ENCODE measurements around the gene TBC1D4. TPM values are rescaled to one million over a fixed set of nuclear protein-coding genes. Genes with fewer than 3 reads are reported as not detected.
A peak's percentile ranks its signal among the peaks of the same experiment; 100 is the strongest.

Gene TBC1D4
- total RNA-seq, 1 donor from 2014 or later: 25.6 TPM

DNA sequence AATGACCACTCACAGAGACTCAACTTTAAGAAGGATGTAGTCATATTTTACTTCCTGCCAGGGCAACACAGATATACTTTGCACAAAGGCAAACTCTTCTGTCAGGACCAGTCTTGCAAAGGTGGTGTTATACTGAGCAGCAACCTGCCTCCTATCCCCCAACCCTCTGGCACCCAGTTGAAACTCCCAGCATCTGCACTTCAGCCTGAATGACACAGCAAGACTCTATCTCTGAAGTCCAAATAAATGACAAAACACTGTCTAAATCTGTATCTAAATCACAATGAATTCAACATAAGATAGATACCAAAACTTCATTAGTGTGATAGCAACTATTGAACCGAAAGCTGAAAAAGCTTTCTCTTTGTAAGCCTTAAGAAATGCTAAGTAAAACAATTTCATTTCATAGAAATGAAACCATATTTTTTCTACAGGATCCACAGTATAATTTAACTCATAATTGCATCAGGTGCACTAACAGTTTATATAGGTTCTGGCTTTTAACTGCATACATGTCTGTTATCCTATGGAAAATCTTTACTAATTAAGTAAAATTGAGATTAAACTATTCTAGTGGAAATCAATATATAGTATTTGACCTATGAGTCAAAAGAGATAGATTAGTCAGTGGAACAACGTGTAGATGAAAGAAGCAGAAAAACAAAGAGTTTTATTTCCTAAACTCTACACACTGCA, 163.7 kb downstream of the TBC1D4 start:
- Histone ChIP-seq H4K20me1 (ENCODE audit: insufficient read depth, low read length) (no peaks in the 10 kb centered on the region), H3K9me3 (ENCODE audit: insufficient read depth, low read depth, low read length) (no peaks in the 10 kb centered on the region), H2AFZ (ENCODE audit: low read depth, low read length) (no peak overlapping the region), H3K4me2 (ENCODE audit: low read length) (no peak overlapping the region), H3K9ac (ENCODE audit: low read length) (no peak overlapping the region), H3K4me3 (ENCODE audit: insufficient read depth, low read depth, low read length) (no peak overlapping the region), H3K27me3 (ENCODE audit: insufficient read depth, low read length) (no peaks in the 10 kb centered on the region), H3K36me3 (ENCODE audit: insufficient read depth, low read length) (no peaks in the 10 kb centered on the region), H3K79me2 (ENCODE audit: insufficient read depth, low read length) (no peaks in the 10 kb centered on the region), H3K27ac (ENCODE audit: low read depth, low read length) (no peak overlapping the region), H3K4me1 (ENCODE audit: insufficient read depth, low read length) (peaks cover 7% of the 10 kb centered on the region)
- H3K36me3 Mint-ChIP-seq (ENCODE audit: low read depth, unreplicated experiment): no peaks in the 10 kb centered on the region
- H3K27me3 Mint-ChIP-seq (ENCODE audit: low read depth, unreplicated experiment): no peaks in the 10 kb centered on the region
- FAIRE-seq: no peak
- H3K27ac Mint-ChIP-seq (ENCODE audit: unreplicated experiment): no peak overlapping the region
- DNase-seq (ENCODE audit: low read depth): no peak
- H3K4me1 Mint-ChIP-seq (ENCODE audit: low read depth, unreplicated experiment): peaks cover 5% of the 10 kb centered on the region
- no peak overlapping the region for H3K4me3 Mint-ChIP-seq (ENCODE audit: unreplicated experiment)
- no peaks in the 10 kb centered on the region for H3K9me3 Mint-ChIP-seq (ENCODE audit: unreplicated experiment)
- TF ChIP-seq, protein P1, sequence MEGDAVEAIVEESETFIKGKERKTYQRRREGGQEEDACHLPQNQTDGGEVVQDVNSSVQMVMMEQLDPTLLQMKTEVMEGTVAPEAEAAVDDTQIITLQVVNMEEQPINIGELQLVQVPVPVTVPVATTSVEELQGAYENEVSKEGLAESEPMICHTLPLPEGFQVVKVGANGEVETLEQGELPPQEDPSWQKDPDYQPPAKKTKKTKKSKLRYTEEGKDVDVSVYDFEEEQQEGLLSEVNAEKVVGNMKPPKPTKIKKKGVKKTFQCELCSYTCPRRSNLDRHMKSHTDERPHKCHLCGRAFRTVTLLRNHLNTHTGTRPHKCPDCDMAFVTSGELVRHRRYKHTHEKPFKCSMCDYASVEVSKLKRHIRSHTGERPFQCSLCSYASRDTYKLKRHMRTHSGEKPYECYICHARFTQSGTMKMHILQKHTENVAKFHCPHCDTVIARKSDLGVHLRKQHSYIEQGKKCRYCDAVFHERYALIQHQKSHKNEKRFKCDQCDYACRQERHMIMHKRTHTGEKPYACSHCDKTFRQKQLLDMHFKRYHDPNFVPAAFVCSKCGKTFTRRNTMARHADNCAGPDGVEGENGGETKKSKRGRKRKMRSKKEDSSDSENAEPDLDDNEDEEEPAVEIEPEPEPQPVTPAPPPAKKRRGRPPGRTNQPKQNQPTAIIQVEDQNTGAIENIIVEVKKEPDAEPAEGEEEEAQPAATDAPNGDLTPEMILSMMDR (IDR thresholded peaks at IDR 0.05; ENCODE audit: insufficient read depth, low read depth, low read length): no peak
- TF ChIP-seq EZH2 (IDR thresholded peaks at IDR 0.05; ENCODE audit: insufficient read depth, low read length): no peak

DNA sequence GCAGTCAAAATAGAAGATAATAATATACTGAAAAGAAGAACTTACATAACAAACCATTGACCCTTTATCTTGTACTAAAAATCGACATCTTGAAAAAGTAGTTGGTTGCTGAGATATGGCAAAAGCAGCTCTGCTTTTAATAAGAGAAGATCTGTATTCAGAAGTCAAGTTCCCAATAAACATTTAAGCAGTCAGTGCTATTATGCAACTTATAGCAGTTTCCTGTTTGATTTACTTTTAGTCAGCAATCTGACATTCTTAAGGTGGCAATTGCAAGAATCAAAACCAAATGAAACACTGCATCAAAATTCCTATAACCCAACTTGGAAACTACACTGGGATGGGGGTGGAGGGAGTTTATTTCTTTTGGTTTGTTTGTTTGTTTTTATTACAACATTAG, 165.5 kb downstream of the TBC1D4 start:
- Histone ChIP-seq H3K4me3 (ENCODE audit: insufficient read depth, low read depth, low read length) (no peak overlapping the region), H3K4me2 (ENCODE audit: low read length) (no peak overlapping the region), H3K36me3 (ENCODE audit: insufficient read depth, low read length) (no peaks in the 10 kb centered on the region), H3K9ac (ENCODE audit: low read length) (no peak overlapping the region), H3K79me2 (ENCODE audit: insufficient read depth, low read length) (no peaks in the 10 kb centered on the region), H3K27me3 (ENCODE audit: insufficient read depth, low read length) (no peaks in the 10 kb centered on the region), H3K4me1 (ENCODE audit: insufficient read depth, low read length) (peaks cover 7% of the 10 kb centered on the region), H3K9me3 (ENCODE audit: insufficient read depth, low read depth, low read length) (no peaks in the 10 kb centered on the region), H2AFZ (ENCODE audit: low read depth, low read length) (no peak overlapping the region), H4K20me1 (ENCODE audit: insufficient read depth, low read length) (no peaks in the 10 kb centered on the region), H3K27ac (ENCODE audit: low read depth, low read length) (no peak overlapping the region)
- Mint-ChIP-seq H3K36me3 (ENCODE audit: low read depth, unreplicated experiment) (peaks cover 2% of the 10 kb centered on the region), H3K4me1 (ENCODE audit: low read depth, unreplicated experiment) (peaks cover 8% of the 10 kb centered on the region), H3K27ac (ENCODE audit: unreplicated experiment) (no peak overlapping the region), H3K27me3 (ENCODE audit: low read depth, unreplicated experiment) (no peaks in the 10 kb centered on the region), H3K4me3 (ENCODE audit: unreplicated experiment) (no peak overlapping the region), H3K9me3 (ENCODE audit: unreplicated experiment) (no peaks in the 10 kb centered on the region)
- no peak for TF ChIP-seq EZH2 (IDR thresholded peaks at IDR 0.05; ENCODE audit: insufficient read depth, low read length)
- TF ChIP-seq, protein P1 (IDR thresholded peaks at IDR 0.05; ENCODE audit: insufficient read depth, low read depth, low read length): no peak
- FAIRE-seq: no peak
- peak; percentile 10 for DNase-seq (ENCODE audit: low read depth)

GRCh38 chr13:75312884-75313520, 169.0 kb downstream of the TBC1D4 start:
- Histone ChIP-seq H3K4me3 (ENCODE audit: insufficient read depth, low read depth, low read length) (no peak overlapping the region), H3K27ac (ENCODE audit: low read depth, low read length) (no peak overlapping the region), H3K27me3 (ENCODE audit: insufficient read depth, low read length) (no peaks in the 10 kb centered on the region), H3K9me3 (ENCODE audit: insufficient read depth, low read depth, low read length) (no peaks in the 10 kb centered on the region), H3K36me3 (ENCODE audit: insufficient read depth, low read length) (no peaks in the 10 kb centered on the region), H3K4me1 (ENCODE audit: insufficient read depth, low read length) (no peaks in the 10 kb centered on the region), H2AFZ (ENCODE audit: low read depth, low read length) (no peak overlapping the region), H3K79me2 (ENCODE audit: insufficient read depth, low read length) (no peaks in the 10 kb centered on the region), H3K9ac (ENCODE audit: low read length) (no peak overlapping the region), H3K4me2 (ENCODE audit: low read length) (no peak overlapping the region), H4K20me1 (ENCODE audit: insufficient read depth, low read length) (no peaks in the 10 kb centered on the region)
- Mint-ChIP-seq H3K36me3 (ENCODE audit: low read depth, unreplicated experiment) (peaks cover 12% of the 10 kb centered on the region), H3K4me1 (ENCODE audit: low read depth, unreplicated experiment) (peaks cover 4% of the 10 kb centered on the region), H3K4me3 (ENCODE audit: unreplicated experiment) (no peak overlapping the region), H3K9me3 (ENCODE audit: unreplicated experiment) (no peaks in the 10 kb centered on the region), H3K27me3 (ENCODE audit: low read depth, unreplicated experiment) (no peaks in the 10 kb centered on the region), H3K27ac (ENCODE audit: unreplicated experiment) (no peak overlapping the region)
- DNase-seq (ENCODE audit: low read depth) (no peak), FAIRE-seq (no peak)
- TF ChIP-seq, protein P1 (IDR thresholded peaks at IDR 0.05; ENCODE audit: insufficient read depth, low read depth, low read length): no peak
- TF ChIP-seq EZH2 (IDR thresholded peaks at IDR 0.05; ENCODE audit: insufficient read depth, low read length): no peak

Data from astrocyte (in vitro differentiated cells and primary cell).